ENCODE data around the gene SLC5A3. TPM values are rescaled to one million over a fixed set of nuclear protein-coding genes. Genes with fewer than 3 reads are reported as not detected.

The SLC5A3 gene
- total and polyA plus RNA-seq, 2 donors (not counting 1 experiment from before 2014, with no cell fraction given) = 1.2 to 16.7 TPM

DNA sequence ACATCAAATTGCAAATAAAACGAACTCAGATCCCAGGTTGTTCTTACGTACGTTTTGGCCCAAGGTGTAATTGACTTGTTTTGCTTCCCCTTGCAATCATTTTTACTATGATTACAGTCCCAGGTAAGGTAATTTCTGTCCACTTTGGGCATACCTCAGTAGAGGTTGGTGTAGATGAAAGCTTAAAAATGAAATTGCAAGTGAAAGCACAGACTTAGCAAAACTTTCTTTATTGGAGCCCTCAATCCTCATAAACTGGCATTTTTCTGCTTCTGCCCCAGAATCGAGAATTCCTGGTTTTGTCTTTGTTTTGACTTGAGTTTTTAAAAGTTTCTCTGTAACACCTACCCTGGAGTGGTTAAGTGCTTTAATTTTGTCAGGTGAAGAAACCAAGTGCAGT lies 9.4 kb downstream of the SLC5A3 start:
- Mint-ChIP-seq H3K4me1 (peaks cover 54% of the 10 kb centered on the region), H3K27ac (no peak overlapping the region), H3K27me3 (no peaks in the 10 kb centered on the region), H3K4me3 (no peak overlapping the region), H3K9me3 (ENCODE audit: insufficient read depth) (no peaks in the 10 kb centered on the region)
- no peak overlapping the region for H3K27ac ChIP-seq (ENCODE audit: low read length in 2 of 2)
- H3K36me3 ChIP-seq (replicated peaks in 1 of 2; ENCODE audit: control extremely low read depth in 1 of 2, control insufficient read depth in 1 of 2, extremely low read depth in 1 of 2, insufficient read depth in 2 of 2, low read length in 1 of 2) = peaks cover 0 to 5% of the 10 kb centered on the region in 2 experiments
- no peak for ATAC-seq (ENCODE audit: low read depth)
- no peak overlapping the region for H3K9ac ChIP-seq (ENCODE audit: low read length)
- no peak for DNase-seq
- no peaks in the 10 kb centered on the region for H3K9me3 ChIP-seq (ENCODE audit: control extremely low read depth in 1 of 3, control insufficient read depth in 2 of 3, insufficient read depth in 1 of 3, low read length in 2 of 3)
- peaks cover 0 to 13% of the 10 kb centered on the region in 2 donors for H3K4me1 ChIP-seq (ENCODE audit: control insufficient read depth in 2 of 2, insufficient read depth in 2 of 2, low read length in 2 of 2)
- TF ChIP-seq EZH2 (IDR thresholded peaks at IDR 0.05; ENCODE audit: borderline replicate concordance, insufficient read depth, low read depth, low read length, poor library complexity, severe bottlenecking) = no peak
- TF ChIP-seq, protein P1, sequence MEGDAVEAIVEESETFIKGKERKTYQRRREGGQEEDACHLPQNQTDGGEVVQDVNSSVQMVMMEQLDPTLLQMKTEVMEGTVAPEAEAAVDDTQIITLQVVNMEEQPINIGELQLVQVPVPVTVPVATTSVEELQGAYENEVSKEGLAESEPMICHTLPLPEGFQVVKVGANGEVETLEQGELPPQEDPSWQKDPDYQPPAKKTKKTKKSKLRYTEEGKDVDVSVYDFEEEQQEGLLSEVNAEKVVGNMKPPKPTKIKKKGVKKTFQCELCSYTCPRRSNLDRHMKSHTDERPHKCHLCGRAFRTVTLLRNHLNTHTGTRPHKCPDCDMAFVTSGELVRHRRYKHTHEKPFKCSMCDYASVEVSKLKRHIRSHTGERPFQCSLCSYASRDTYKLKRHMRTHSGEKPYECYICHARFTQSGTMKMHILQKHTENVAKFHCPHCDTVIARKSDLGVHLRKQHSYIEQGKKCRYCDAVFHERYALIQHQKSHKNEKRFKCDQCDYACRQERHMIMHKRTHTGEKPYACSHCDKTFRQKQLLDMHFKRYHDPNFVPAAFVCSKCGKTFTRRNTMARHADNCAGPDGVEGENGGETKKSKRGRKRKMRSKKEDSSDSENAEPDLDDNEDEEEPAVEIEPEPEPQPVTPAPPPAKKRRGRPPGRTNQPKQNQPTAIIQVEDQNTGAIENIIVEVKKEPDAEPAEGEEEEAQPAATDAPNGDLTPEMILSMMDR (IDR thresholded peaks at IDR 0.05) = no peak
- H3K27me3 ChIP-seq (replicated peaks in 1 of 4; ENCODE audit: control extremely low read depth in 1 of 4, control insufficient read depth in 3 of 4, insufficient read depth in 4 of 4, low read length in 3 of 4) = no peaks in the 10 kb centered on the region
- H3K4me2 ChIP-seq (replicated peaks; ENCODE audit: low read depth, low read length, poor library complexity, severe bottlenecking) = no peak overlapping the region
- no peak overlapping the region for H3K4me3 ChIP-seq (ENCODE audit: control extremely low read depth in 1 of 5, extremely low read depth in 1 of 5, insufficient read depth in 1 of 5, low read depth in 2 of 5, low read length in 4 of 5)
- WGBS (ENCODE audit: insufficient coverage) = 100% methylated on average over 1 of the region's 4 CpGs
- peaks cover 100% of the 10 kb centered on the region for H3K79me2 ChIP-seq (ENCODE audit: control insufficient read depth, insufficient read depth, low read length)
- CTCF ChIA-PET = no interaction called here
- no peak overlapping the region for H2AFZ ChIP-seq (ENCODE audit: insufficient read depth, low read depth, low read length, poor library complexity, severe bottlenecking)
- intact Hi-C loops (cut with micrococcal nuclease) = no loop called here
- POLR2A ChIA-PET = no interaction called here
- peaks cover 36% of the 10 kb centered on the region for H4K20me1 ChIP-seq (ENCODE audit: control insufficient read depth, insufficient read depth, low read length, poor library complexity, severe bottlenecking)

DNA sequence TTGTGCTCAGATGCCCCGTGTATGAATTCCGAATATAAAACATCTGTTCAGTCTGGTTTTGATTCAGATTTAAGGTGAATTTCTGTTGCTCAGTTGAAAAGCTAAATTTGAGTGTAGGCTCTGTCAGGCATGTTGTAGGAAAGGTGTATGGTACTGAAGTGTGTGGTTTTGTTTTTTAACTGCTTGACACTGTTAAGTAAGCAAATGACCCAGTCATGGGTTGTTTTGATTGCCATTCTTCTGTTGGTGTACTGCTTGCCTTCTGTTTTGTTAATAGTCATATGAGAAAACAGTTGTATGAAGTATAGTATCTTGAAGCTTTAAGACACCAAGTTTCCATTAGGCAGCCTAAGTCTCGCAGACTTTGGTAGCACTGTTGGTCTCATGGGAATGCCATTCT lies 10.0 kb downstream of the SLC5A3 start:
- H3K27me3 ChIP-seq (replicated peaks in 1 of 4; ENCODE audit: control extremely low read depth in 1 of 4, control insufficient read depth in 3 of 4, insufficient read depth in 4 of 4, low read length in 3 of 4) = no peaks in the 10 kb centered on the region
- H3K9me3 ChIP-seq (ENCODE audit: control extremely low read depth in 1 of 3, control insufficient read depth in 2 of 3, insufficient read depth in 1 of 3, low read length in 2 of 3) = no peaks in the 10 kb centered on the region
- intact Hi-C loops (cut with micrococcal nuclease) = no loop called here
- Mint-ChIP-seq H3K27ac (no peak overlapping the region), H3K9me3 (ENCODE audit: insufficient read depth) (no peaks in the 10 kb centered on the region), H3K4me3 (no peak overlapping the region), H3K27me3 (no peaks in the 10 kb centered on the region), H3K4me1 (peaks cover 49% of the 10 kb centered on the region)
- CTCF ChIA-PET = interaction anchor here (1.1 kb wide), 1 partner anchor 159 kb away, joined by 3 read pairs; no protein-coding TSS in a partner anchor
- peaks cover 98% of the 10 kb centered on the region for H3K79me2 ChIP-seq (ENCODE audit: control insufficient read depth, insufficient read depth, low read length)
- WGBS (ENCODE audit: insufficient coverage) = 88% methylated on average over 3 of the region's 3 CpGs
- H4K20me1 ChIP-seq (ENCODE audit: control insufficient read depth, insufficient read depth, low read length, poor library complexity, severe bottlenecking) = peaks cover 40% of the 10 kb centered on the region
- no peak overlapping the region for H2AFZ ChIP-seq (ENCODE audit: insufficient read depth, low read depth, low read length, poor library complexity, severe bottlenecking)
- peaks cover 0 to 9% of the 10 kb centered on the region in 2 donors for H3K4me1 ChIP-seq (ENCODE audit: control insufficient read depth in 2 of 2, insufficient read depth in 2 of 2, low read length in 2 of 2)
- POLR2A ChIA-PET = no interaction called here
- no peak overlapping the region for H3K9ac ChIP-seq (ENCODE audit: low read length)
- no peak for DNase-seq
- TF ChIP-seq, protein P1 (IDR thresholded peaks at IDR 0.05) = no peak
- no peak for TF ChIP-seq EZH2 (IDR thresholded peaks at IDR 0.05; ENCODE audit: borderline replicate concordance, insufficient read depth, low read depth, low read length, poor library complexity, severe bottlenecking)
- H3K27ac ChIP-seq (ENCODE audit: low read length in 2 of 2) = no peak overlapping the region
- no peak overlapping the region for H3K4me2 ChIP-seq (replicated peaks; ENCODE audit: low read depth, low read length, poor library complexity, severe bottlenecking)
- no peak overlapping the region for H3K4me3 ChIP-seq (ENCODE audit: control extremely low read depth in 1 of 5, extremely low read depth in 1 of 5, insufficient read depth in 1 of 5, low read depth in 2 of 5, low read length in 4 of 5)
- no peak for ATAC-seq (ENCODE audit: low read depth)
- peaks cover 0 to 5% of the 10 kb centered on the region in 2 experiments for H3K36me3 ChIP-seq (replicated peaks in 1 of 2; ENCODE audit: control extremely low read depth in 1 of 2, control insufficient read depth in 1 of 2, extremely low read depth in 1 of 2, insufficient read depth in 2 of 2, low read length in 1 of 2)

Measured in B cell (primary cell).